GM19452 (cell line): ENCODE data around the gene AMIGO1.
A peak's percentile ranks its signal among the peaks of the same experiment; 100 is the strongest.

Experiments used
- ATAC-seq: cut with Tn5 transposase; IDR thresholded peaks from one replicate; pipeline ENCODE4 v1.9.1; 2021; ENCODE audit not compliant: unreplicated experiment

Gene AMIGO1

GRCh38 chr1:109503935-109504334 is 5.6 kb downstream of the AMIGO1 start:
- no peak for ATAC-seq

- no peak for ATAC-seq
Observed at GRCh38 chr1:109502364-109502851, 7.1 kb downstream of the AMIGO1 start.

- no peak for ATAC-seq
Observed at GRCh38 chr1:109501644-109502363, 7.7 kb downstream of the AMIGO1 start.

- ATAC-seq = no peak
Observed at GRCh38 chr1:109500941-109501381, 8.6 kb downstream of the AMIGO1 start.

- no peak for ATAC-seq
Observed at GRCh38 chr1:109499661-109500536, 9.6 kb downstream of the AMIGO1 start.

- ATAC-seq = no peak
Observed at GRCh38 chr1:109499081-109499480, 10.4 kb downstream of the AMIGO1 start.

- ATAC-seq = no peak
Observed at GRCh38 chr1:109498161-109498801, 11.2 kb downstream of the AMIGO1 start.

GRCh38 chr1:109497449-109498160 is 11.9 kb downstream of the AMIGO1 start:
- ATAC-seq = no peak

- ATAC-seq = no peak
Observed at GRCh38 chr1:109495738-109496137, 13.8 kb downstream of the AMIGO1 start.

GRCh38 chr1:109493805-109494539 is 15.6 kb downstream of the AMIGO1 start, which contains the start of gene CYB561D1:
Gene CYB561D1, plus strand, starts transcription at chr1:109494094. Its CDS starts 46 bp downstream, at chr1:109494140.
- peak; percentile 86 for ATAC-seq

- ATAC-seq = no peak
Observed at GRCh38 chr1:109493227-109493626, 16.3 kb downstream of the AMIGO1 start.

- no peak for ATAC-seq
Observed at GRCh38 chr1:109492779-109493178, 16.7 kb downstream of the AMIGO1 start.

- no peak for ATAC-seq
Observed at GRCh38 chr1:109491372-109491771, 18.2 kb downstream of the AMIGO1 start.

GRCh38 chr1:109490934-109491302 is 18.6 kb downstream of the AMIGO1 start:
- ATAC-seq = no peak

GRCh38 chr1:109490029-109490933 is 19.2 kb downstream of the AMIGO1 start:
- no peak for ATAC-seq

- no peak for ATAC-seq
Observed at GRCh38 chr1:109488696-109489095, 20.8 kb downstream of the AMIGO1 start.

GRCh38 chr1:109488201-109488600 is 21.3 kb downstream of the AMIGO1 start:
- ATAC-seq = no peak

GRCh38 chr1:109487261-109487660 is 22.3 kb downstream of the AMIGO1 start:
- ATAC-seq = no peak

GRCh38 chr1:109485001-109485400 is 24.5 kb downstream of the AMIGO1 start:
- ATAC-seq = no peak
